GM21576 (cell line): Measurements from ENCODE around the gene YIPF2.
"Not testable (repeated sequence)": the region's sequence is repeated elsewhere in the genome, so short reads cannot be mapped to it uniquely, and the experiment has no call there.

Source experiments
- ATAC-seq: cut with Tn5 transposase; IDR thresholded peaks from one replicate; pipeline ENCODE4 v1.9.1; 2021; ENCODE audit warnings: mild to moderate bottlenecking, moderate library complexity; ENCODE audit not compliant: unreplicated experiment

The YIPF2 gene

DNA sequence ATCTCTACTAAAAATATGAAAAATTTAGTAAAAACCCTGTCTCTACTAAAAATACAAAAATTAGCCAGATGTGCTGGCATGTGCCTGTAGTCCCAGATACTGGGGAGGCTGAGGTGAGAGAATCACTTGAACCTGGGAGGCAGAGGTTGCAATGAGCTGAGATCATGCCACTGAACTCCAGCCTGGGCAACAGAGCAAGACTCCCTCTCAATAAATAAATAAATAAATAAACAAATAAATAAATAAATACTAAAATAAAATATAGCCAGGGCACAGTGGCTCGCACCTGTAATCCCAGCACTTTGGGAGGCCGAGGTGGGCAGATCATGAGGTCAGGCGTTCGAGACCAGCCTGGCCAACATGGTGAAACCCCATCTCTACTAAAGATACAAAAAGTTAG is 15.0 kb upstream of the YIPF2 start:
- not testable (repeated sequence) for ATAC-seq

- ATAC-seq, result not testable (repeated sequence)
These were observed 13.2 kb upstream of the YIPF2 start for GRCh38 chr19:10941649-10942048.

GRCh38 chr19:10936661-10937084 is 8.2 kb upstream of the YIPF2 start:
- no peak for ATAC-seq

DNA sequence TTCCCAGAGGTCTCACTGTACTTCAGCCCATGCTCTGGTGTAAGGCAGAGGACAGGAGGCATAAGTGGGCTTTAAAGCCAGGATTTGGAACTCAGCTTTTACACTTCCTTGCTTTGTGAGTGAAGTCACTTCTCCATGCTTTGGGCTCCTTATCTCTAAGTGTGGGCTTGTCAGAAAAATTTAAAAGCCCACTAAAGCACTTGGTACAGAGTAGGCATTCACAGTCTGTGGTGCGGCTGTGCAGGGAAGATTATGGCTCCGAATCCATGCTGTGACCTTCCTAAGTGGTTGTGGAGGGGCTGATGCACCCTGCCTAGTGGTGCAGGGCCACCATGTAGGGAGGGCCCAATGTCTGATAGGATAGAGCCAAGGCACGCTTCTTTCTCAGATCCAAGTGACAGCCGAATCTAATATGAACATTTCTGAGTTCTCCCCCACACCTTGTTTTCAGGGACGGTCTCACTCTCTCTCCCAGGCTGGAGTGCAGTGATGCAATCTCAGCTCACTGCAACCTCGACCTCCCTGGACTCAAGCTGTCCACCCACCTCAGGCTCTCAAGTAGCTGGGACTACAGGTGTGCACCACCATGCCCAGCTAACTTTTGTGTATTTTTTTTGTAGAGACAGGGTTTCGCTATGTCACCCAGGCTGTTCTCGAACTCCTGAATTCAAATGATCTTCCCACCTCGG is 7.1 kb upstream of the YIPF2 start:
- no peak for ATAC-seq

DNA sequence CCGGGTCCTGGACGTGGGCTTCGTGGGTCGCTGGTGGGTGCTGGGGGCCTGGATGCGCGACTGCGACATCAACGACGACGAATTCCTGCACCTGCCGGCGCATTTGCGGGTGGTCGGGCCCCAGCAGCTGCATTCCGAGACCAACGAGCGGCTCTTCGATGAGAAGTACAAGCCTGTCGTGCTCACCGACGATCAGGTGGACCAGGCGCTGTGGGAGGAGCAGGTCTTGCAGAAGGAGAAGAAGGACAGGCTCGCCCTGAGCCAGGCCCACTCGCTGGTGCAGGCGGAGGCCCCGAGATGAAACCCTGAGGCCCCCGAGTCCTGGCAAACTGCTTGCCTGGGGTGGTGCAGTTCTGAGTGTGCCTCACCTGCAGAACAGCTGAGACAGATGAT is 959 bp upstream of the YIPF2 start:
- ATAC-seq, result no peak

GRCh38 chr19:10927730-10928562 is 493 bp downstream of the YIPF2 start:
- peak; percentile 6 for ATAC-seq

- no peak for ATAC-seq
These were observed 3.8 kb downstream of the YIPF2 start for GRCh38 chr19:10924597-10924996.

GRCh38 chr19:10923260-10924112 is 5.0 kb downstream of the YIPF2 start:
- ATAC-seq, result no peak

GRCh38 chr19:10922638-10923014 is 5.8 kb downstream of the YIPF2 start:
- ATAC-seq, result no peak

- ATAC-seq, result no peak
These were observed 6.4 kb downstream of the YIPF2 start for GRCh38 chr19:10921910-10922637.

GRCh38 chr19:10921199-10921909 is 7.1 kb downstream of the YIPF2 start:
- ATAC-seq, result no peak

- ATAC-seq, result no peak
These were observed 7.7 kb downstream of the YIPF2 start for GRCh38 chr19:10920781-10921180.

GRCh38 chr19:10920288-10920655 is 8.2 kb downstream of the YIPF2 start:
- no peak for ATAC-seq

GRCh38 chr19:10919352-10920287 is 8.8 kb downstream of the YIPF2 start:
- ATAC-seq, result no peak

DNA sequence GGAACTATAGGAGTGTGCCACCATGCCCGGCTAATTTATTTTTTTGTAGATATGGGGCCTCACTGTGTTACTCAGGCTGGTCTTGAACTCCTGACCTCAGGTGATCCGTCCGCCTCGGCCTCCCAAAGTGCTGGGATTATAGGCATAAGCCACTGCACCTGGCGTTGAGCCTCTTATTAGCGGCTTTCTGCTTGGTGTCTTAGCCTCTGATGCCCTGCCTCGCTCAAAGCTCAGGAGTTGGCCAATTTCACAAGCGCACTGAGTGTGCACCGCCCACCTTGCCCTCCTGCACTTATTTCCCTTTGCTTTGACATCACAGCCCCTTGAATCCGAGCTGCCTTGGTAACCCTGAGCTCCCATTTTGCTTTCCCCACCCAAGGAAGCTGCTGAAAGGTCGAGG is 10.1 kb downstream of the YIPF2 start:
- ATAC-seq, result no peak

DNA sequence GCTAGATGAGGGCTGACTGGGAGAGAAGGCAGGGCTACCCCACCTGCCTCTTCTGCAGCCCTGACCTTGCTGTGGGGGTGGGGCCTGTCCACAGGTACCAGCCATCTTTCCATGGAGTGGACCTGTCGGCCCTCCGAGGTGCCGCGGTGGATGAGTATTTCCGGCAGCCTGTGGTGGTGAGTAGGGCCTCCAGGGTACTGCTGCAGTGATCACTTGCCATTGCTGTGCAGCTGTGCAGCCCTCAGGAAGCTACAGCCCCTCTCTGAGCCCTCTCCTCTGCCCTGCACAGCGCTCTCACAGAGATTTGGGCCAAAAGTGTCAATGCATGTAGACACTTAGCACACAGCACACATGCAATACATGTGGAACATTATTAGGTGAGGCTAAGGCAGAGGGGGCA is 11.8 kb downstream of the YIPF2 start:
- no peak for ATAC-seq

DNA sequence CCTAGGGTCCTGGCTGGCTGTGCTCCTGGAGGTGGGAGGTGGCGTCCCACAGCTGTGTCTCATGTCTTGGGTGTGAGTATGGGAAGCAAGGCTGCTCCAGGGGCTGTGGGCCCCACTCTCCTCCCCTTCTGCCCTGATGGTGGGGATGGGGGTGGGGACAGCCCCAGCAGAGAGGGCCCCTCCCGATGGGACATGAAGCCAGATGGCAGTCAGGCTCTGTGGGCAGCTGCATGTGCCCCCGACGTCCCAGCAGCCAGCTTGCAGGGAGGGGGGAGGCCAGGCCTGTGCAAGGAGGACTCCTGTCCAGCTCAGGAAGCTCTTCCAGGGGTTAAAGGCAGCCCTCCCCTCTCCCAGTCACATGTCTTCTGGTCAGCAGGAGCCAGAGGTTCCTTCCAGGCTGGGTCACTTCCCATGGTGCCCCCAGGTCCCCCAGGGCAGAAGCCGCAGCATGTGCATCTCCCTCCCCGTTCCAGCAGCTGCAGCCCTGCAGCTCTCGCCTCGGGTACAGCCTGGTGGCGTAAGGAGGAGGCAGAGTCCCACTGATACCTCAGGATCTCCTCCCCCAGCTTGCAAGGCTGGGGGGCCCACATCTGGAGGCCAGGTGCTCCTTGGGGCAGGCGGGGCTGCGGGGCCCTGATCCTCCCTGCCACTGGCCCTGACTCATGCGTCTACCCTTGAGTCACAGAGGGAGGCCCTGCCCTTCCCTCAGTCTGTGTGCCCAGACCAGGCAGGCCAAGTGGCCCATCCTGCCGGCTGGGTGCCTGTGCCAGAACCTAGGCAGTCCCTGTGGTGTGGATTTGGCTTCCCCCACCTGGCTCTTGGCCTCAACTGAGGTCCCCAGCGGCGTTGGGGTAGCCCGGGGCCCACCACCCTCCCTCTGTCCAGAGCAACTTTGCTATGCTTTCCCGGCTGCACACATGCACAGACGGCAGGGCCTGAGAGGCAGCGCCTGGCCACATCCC is 13.0 kb downstream of the YIPF2 start:
- no peak for ATAC-seq
